Bronchial epithelial cell (primary cell): ENCODE measurements around the gene DELE1. TPM values are rescaled to one million over a fixed set of nuclear protein-coding genes. Genes with fewer than 3 reads are reported as not detected.

Source experiments
- DNase-seq: peaks from one replicate; pipeline ENCODE4 v3.0.0-alpha.2; 2010; ENCODE audit warnings: low read depth
- FAIRE-seq: peaks from 2 replicates; lab custom pipeline; 2011; peaks lifted over from hg19 to GRCh38; lab: Jason Lieb, UNC
- H3K27me3 ChIP-seq: 2 replicates; pipeline ENCODE4 v1.5.1; 2011; ENCODE audit warnings: low read length; ENCODE audit not compliant: control insufficient read depth, insufficient read depth
- H3K36me3 ChIP-seq: 2 replicates; pipeline ENCODE4 v1.5.1; 2011; ENCODE audit warnings: low read length; ENCODE audit not compliant: control insufficient read depth, insufficient read depth
- H3K4me3 ChIP-seq: 2 replicates; pipeline ENCODE4 v1.5.1; 2011; ENCODE audit warnings: mild to moderate bottlenecking, low read depth, low read length, control low read depth
- total RNA-seq: library from RNA; depleted of rRNA; stranded (reverse); fragments of >200 nt; gene quantifications from 2 replicates; pipeline ENCODE4 v1.2.1, GENCODE V29; 2014
- TF ChIP-seq, protein P1 (sequence below): IDR thresholded peaks from 2 replicates; pipeline ENCODE4 v1.5.1; 2011; ENCODE audit warnings: mild to moderate bottlenecking, moderate library complexity, low read length, control low read depth, inconsistent platforms; ENCODE audit not compliant: insufficient read depth, severe bottlenecking

Gene DELE1
- total RNA-seq, 1 donor from 2014 or later, result 14.0 TPM

- peaks cover 1% of the 10 kb centered on the region for H3K27me3 ChIP-seq
- DNase-seq (no peak), FAIRE-seq (no peak)
- H3K36me3 ChIP-seq, result no peaks in the 10 kb centered on the region
- H3K4me3 ChIP-seq, result no peak overlapping the region
- TF ChIP-seq, protein P1, sequence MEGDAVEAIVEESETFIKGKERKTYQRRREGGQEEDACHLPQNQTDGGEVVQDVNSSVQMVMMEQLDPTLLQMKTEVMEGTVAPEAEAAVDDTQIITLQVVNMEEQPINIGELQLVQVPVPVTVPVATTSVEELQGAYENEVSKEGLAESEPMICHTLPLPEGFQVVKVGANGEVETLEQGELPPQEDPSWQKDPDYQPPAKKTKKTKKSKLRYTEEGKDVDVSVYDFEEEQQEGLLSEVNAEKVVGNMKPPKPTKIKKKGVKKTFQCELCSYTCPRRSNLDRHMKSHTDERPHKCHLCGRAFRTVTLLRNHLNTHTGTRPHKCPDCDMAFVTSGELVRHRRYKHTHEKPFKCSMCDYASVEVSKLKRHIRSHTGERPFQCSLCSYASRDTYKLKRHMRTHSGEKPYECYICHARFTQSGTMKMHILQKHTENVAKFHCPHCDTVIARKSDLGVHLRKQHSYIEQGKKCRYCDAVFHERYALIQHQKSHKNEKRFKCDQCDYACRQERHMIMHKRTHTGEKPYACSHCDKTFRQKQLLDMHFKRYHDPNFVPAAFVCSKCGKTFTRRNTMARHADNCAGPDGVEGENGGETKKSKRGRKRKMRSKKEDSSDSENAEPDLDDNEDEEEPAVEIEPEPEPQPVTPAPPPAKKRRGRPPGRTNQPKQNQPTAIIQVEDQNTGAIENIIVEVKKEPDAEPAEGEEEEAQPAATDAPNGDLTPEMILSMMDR, result no peak
These were observed 8.9 kb upstream of the DELE1 start for GRCh38 chr5:141914797-141915196.

- DNase-seq, result no peak
These were observed 7.8 kb upstream of the DELE1 start for GRCh38 chr5:141915881-141916336.

DNA sequence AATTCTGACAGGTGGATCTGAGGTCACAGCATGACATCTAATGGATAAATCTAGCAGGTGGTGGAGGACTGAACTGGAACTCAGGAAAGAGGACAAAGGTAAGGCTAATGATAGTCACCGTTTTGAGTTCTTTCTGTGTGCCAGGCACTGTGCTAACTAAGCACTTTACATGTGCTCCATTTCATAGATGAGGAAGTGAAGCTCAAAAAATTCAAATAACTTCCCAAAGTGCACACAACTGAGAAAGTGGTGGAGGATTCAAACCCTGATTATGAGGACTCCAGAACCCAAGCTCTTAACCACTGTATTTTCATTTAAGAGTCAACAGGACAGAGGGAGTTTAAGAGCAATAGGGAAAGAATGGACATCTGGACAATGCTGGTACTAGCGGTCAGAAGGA, 7.1 kb upstream of the DELE1 start:
- DNase-seq (no peak), FAIRE-seq (no peak)
- no peaks in the 10 kb centered on the region for H3K36me3 ChIP-seq
- peaks cover 1% of the 10 kb centered on the region for H3K27me3 ChIP-seq
- TF ChIP-seq, protein P1, result no peak
- no peak overlapping the region for H3K4me3 ChIP-seq

More at GRCh38 chr5:141915881-141916336, 7.8 kb upstream of the DELE1 start:
- H3K27me3 ChIP-seq, result peaks cover 1% of the 10 kb centered on the region
- peak; percentile 76 for FAIRE-seq
- no peaks in the 10 kb centered on the region for H3K36me3 ChIP-seq
- H3K4me3 ChIP-seq, result no peak overlapping the region
- TF ChIP-seq, protein P1, result no peak

DNA sequence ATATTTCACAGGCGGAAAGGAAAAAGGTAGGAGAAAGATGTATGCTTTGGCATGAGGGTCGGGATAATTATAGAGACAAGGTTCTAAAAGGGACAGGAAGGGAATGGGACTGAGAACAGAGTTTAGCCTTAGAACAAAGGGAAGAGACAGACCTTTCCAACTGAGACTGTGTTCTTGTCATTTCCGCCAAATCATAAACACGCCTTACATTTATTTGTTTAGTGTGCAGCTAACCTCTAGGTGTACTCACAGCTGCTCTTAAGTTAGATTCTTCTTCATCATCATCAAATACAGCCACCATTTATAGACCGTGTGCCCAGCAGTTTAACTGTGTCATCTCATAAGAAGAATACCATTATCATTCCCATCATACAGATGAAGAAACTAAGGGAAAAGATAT, 5.9 kb upstream of the DELE1 start:
- peaks cover 1% of the 10 kb centered on the region for H3K27me3 ChIP-seq
- DNase-seq (no peak), FAIRE-seq (no peak)
- no peaks in the 10 kb centered on the region for H3K36me3 ChIP-seq
- TF ChIP-seq, protein P1, result no peak
- no peak overlapping the region for H3K4me3 ChIP-seq

DNA sequence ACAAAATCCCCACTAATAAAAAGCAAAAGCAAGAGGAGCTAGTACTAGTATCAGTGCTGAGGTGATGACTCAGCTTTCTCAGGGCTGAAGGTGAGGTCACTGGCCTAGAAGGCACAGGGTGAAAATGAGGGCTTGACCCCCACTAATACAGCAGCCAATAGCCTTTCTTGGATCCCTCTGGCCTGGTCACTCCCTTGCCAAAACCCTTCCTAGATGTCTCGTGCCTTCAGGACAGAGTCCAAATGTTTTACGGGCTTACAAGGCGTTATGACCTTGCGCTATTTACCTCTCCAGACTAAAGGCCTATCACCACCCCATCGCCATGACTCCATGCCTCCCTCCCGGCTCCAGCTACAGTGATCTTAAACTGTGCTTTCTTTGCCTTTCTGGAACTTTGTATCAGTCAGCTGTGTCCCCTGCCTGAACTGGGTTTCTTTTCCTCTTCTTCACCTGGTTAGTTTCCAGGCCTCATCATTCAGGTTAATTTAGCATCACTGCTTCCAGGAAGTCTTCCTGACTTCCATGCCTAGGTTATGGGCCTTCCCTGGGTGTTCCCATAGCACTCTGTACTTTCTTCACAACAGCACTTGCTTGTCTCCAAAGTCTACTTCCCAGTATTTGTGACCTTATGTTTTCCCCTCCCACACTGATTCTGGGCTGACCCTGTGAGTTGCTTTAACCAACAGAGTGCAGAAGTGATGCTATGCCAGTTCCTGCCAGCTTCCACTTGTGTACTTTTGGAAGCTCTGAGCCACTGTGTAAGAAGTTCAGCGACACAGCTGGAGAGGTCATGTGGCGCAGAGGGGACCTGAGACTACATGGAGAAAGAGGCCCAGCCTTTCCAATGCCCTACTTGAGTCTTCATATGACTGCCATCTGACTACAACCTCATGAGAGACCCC, 4.2 kb upstream of the DELE1 start:
- FAIRE-seq, result no peak
- no peak for DNase-seq

More for the DNA sequence above, 4.2 kb upstream of the DELE1 start:
- Histone ChIP-seq H3K36me3 (no peaks in the 10 kb centered on the region), H3K27me3 (peaks cover 1% of the 10 kb centered on the region), H3K4me3 (no peak overlapping the region)
- TF ChIP-seq, protein P1, result no peak
